Left ventricle myocardium superior (tissue), 1 donor: ENCODE measurements around the gene PREB. TPM values are rescaled to one million over a fixed set of nuclear protein-coding genes. Genes with fewer than 3 reads are reported as not detected.

ENCODE experiments used
- ATAC-seq: fragments of 200-7000 bp; cut with Tn5 transposase; one replicate; pipeline ENCODE4 v1.9.1; 2020; ENCODE audit warnings: mild to moderate bottlenecking, moderate library complexity
- DNase-seq: peaks from one replicate; pipeline ENCODE4 v3.0.0-alpha.2; 2020
- intact Hi-C: fragments of 100-400 bp; cut with micrococcal nuclease; formaldehyde crosslinking; loops from one replicate; pipeline ENCODE4 v1.11.0; 2022
- total RNA-seq: library from RNA; stranded (reverse); fragmentation: NEBNext Ultra II Directional; extraction: Animal tissue kit (Norgen Biotek cat#: 25700); gene quantifications from one replicate; pipeline ENCODE4 v1.2.1, GENCODE V29; 2021
- donor health status: DM: no; HTN: yes; CAD: no; lungs with severe emphysema.

PREB gene
- total RNA-seq, 1 donor from 2014 or later = 51.1 TPM

DNA sequence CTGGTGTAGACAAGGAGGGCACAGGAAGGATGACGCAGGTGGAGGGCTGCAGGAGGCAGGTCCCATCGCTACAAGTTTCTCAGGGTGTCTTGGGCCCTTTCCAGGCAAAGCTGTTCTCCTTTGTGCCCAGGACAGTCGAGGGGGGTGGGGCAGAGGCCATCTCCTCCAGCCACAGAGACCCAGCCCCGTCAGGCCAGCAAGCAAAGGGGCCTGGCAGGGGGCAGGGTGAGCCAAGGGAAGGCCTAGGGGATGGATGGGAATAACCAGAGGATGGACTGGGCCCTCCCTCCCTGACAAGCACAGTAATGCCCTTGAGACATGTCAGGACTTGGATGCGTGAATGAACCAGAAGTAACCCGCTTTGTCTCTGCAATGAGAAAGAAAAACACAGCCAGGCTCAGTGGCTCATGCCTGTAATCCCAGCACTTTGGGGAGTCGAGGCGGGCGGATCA, 20.7 kb upstream of the PREB start:
- DNase-seq = no peak
- intact Hi-C loops = no loop called here
- ATAC-seq = no peak

DNA sequence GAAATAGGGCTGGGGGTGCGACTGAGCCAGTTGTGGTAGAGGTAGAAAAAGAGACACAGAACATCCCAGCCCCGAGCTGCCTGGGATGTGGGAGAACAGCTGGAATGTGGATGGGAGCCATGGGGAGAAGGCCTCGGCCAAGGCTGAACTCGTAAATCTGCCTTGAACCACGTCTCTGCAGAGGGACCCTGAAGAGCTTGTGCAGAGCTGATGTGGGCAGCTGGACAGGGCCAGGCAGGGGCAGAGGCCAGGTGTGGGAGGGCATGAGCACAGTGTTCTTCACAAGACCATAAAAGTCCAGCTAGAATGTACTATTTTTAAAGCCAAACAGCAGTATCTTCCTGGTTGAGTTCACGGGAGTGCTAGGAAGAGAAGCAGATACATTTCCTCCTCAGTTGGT, 20.1 kb upstream of the PREB start:
- DNase-seq = no peak
- intact Hi-C loops = no loop called here

DNA sequence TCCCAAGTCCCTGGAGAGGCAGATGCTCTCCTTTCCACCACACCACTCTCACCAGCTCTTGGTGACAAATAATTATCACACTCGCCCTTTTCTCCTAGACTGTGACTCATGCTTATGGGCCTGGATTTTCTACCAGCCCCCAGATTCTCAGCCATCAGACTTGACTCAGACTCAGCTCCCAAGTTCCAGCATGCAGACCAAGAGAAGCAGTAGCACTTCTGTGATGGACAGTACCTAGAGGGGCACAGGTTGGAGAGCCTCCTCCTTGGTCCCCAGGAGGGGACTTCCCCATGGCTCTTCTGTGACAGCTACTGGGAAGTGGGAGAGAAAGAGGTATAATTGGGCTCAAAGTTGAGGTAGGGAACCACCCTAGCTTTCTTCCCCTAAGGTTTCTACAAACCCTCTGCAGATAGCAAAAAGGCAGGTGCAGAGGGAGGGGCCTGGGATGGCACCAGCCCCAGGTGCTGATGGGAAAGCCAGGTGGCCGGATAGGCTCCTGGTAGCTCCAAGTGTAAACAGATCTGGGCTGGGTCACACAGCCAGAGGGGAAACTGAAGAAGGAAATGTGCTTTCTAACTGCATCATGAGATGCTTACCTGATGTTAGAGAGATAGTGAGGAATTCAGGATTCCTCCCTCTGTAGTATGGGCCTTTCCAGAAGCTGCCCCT, 18.5 kb upstream of the PREB start:
- intact Hi-C loops = no loop called here
- DNase-seq (no peak), ATAC-seq (no peak)

More for the DNA sequence above, 20.1 kb upstream of the PREB start:
- no peak for ATAC-seq

DNA sequence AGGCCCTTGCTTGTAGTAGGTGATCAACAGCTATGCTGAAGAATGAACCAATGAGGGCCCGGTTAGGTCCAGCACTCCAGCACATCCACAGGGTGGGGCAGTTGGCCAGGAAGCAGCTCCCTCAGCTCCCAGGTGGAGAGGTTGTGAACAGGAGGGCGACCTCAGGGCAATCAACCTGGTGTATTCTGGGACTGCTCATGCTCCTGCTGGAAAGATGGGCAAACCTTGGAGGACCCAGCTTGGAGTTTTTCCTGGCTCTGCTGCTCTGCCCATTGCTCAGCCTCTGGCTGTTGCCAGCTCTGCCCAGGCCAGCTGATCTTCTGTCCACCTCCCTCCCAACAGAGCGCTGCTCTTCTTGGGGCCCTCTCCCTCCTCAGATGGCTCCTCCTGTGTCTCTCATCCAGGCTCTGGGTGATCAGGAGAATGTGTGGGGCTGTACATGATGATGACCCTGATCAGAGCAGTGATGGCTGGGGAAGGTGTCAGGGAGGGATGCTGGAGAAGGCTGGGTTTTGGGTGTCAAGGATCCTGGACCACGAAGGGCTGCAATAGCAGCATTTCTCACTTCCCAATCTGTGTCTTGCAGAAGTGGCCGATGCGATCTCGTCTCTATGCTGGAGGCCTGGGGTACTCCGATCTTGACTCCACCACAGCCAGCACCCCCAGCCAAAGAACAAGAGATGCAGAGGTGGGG, 17.8 kb upstream of the PREB start:
- ATAC-seq (no peak), DNase-seq (no peak)
- intact Hi-C loops = no loop called here

DNA sequence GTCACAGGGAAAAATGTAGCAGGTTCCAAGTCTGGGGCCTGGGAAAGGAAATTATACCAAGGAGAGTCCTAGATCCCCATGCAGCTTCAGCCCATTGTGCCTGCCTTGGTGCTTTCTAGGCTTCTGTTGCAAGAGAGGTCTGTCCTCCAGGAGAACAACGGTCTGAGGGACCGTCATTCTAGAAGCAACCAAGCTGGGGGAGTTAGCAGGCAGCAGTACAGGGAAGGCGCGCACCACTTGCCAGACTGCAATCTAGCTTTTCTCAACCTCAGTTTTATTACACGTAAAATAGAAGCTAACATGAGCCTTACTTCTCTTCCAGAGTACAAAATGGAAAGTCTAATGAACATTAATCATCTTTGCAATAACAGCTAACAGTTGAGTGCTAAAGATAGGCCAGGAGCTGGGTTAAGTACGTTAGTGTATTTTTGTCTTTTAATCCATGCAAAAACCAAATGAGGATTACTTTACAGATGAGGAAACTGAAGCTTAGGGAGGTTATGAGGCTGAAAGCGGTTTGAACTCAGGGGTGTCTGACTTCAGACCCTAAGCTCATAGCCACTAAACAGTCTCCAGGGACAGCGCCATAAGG, 16.3 kb upstream of the PREB start:
- intact Hi-C loops = no loop called here
- no peak for ATAC-seq
- DNase-seq = no peak

DNA sequence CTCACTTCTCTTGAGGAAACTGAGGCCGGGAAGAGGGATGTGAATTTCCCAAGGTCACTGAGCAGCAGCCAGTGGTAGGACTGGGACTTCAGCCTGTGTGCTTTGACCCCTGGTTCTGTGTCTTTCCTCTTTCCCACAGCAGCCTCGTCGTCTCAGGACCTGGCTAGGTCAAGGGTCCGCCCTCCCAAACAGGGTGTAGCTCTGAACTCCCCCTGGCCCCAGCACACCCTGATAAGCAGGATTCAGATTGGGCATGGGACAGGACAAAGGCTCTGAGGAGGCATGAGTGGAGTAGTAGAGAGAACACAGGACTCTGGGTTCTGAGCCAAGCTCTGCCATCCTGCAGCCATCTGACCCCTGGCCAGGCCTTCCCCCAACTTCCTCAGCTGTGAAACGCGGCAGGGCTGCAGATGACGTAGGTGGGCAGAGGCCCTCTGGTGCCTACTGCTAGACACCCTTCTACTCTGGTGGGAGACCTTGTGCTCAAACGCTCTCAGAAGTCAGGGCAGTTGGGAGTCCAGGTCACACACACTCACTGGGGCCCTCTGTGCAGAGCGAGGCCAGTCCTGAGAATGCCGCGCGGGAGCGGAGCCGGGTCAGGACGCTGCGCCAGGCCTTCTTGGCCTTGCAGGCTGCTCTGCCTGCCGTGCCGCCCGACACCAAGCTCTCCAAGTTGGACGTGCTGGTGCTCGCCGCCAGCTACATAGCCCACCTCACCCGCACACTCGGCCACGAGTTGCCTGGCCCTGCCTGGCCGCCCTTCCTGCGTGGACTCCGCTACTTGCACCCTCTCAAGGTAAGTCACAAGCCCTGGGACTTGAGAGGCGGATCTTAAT, 15.4 kb upstream of the PREB start:
- DNase-seq = no peak
- ATAC-seq = no peak
- intact Hi-C loops = no loop called here

DNA sequence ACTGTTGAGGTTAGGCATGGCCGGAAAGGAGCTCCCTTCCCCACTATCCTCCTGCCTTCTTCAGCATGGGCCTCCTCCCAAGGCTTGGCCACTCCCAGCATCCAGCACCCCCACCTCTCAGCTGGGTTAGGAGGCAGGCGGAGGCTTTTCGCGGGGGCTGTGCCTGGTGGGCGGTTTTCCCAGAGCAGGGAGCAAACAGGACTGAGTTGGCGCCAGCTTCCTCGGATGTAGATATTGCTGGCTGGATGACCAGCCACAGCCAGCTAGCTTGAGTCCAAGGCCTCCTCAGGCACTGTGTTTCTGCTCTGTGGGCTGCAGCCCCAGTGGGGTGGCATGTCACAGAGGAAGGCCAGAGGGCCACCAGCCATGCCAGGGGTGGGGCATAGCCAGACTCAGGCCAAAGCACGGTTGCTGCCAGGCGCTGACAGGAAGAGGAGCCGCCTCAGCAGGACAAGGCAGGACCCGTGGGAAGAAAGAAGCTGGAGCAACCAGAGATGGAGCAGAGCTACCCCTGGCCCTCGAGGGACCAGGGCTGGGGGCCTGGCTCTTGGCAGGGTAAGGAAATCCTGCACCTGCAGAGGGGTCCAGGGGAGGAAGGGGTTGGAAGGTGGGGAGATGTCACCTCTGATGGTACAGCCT, 14.5 kb upstream of the PREB start, which contains the start of gene TCF23:
TCF23 (plus strand) TSS at position 204 of the 639 bp plus-strand sequence; CDS start at position 334, 130 bp downstream.
- intact Hi-C loops = no loop called here
- DNase-seq = no peak
- ATAC-seq = no peak

DNA sequence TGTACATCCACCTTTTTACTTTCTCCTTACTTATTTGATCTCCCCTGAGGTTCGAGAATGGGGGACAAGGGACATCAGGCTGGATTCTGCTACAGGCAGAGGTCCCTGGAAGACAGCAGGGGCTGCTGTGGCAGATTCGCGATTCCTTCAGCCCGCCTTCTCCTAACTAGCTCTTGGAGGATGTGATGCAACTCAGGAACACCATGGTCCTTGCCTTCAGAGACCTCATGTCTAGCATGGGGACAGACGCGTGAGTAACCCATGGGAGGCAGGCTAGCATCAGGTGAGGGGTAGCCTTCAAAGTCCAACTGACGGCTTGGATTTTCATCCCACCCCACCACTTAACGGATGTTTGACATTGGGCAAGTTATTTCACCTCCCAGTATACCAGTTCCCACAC, 13.5 kb upstream of the PREB start:
- intact Hi-C loops = no loop called here
- DNase-seq = no peak
- ATAC-seq = no peak

DNA sequence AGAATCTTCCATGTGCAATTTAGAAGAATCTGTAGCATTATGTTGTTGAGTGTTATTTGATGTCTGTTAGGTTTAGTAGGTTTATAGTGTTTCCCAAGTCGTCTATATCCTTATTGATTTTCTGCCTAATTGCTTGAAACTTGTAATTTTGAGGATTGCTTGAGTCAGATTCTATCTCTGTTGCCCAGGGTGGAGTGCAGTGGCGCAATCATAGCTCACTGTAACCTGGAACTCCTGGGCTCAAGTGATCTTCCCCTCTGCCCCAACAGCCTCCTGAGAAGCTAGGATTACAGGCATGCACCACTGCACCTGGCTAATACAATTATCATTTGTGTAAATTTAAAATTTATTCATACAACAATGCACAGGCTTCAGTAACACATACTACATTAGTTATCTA, 11.2 kb upstream of the PREB start:
- ATAC-seq (no peak), DNase-seq (no peak)
- intact Hi-C loops = no loop called here

DNA sequence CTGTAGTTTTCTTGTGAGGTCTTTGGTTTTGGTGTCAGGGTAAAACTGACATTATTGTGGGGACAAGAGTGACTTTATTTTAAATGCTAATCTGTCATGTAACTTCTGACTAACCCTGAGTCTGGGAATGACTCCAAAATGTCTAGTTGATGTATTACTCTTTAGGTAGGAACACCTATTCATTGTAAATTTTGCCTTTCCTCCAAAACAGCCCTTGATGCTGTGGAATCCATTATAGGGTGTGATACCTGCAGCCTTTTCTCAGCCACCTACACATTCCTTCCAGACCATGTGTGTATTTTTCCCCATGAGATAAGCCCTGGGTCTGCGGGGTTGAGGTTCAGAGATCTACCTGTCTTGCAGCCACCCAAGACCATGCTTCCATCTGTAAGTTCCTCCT, 8.8 kb upstream of the PREB start:
- intact Hi-C loops = no loop called here
- ATAC-seq (no peak), DNase-seq (no peak)

DNA sequence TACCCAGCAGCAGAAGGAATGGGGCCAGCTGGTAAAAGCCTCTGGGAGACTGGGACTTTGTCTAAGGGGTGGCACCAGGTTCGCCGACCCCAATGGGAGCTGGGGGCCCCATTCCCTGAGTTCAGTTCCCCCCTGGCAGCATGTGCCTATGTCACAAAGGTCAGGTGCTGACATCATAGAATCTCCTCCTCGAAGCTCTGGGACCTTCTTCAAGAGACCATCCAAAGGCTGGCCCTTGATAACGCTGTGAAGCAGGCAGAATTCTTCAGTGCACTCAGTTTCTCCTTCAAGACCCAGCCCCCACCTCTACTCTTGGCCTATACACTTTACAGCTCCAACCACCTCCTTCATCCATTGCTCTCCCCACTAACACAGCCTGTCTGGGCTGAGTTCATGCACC, 4.9 kb upstream of the PREB start, which contains the start of gene PRR30:
PRR30 (minus strand) TSS at position 101 of the 400 bp plus-strand sequence. CDS start 1,081 bp downstream, outside the sequence.
- DNase-seq = no peak
- intact Hi-C loops = no loop called here
- no peak for ATAC-seq

DNA sequence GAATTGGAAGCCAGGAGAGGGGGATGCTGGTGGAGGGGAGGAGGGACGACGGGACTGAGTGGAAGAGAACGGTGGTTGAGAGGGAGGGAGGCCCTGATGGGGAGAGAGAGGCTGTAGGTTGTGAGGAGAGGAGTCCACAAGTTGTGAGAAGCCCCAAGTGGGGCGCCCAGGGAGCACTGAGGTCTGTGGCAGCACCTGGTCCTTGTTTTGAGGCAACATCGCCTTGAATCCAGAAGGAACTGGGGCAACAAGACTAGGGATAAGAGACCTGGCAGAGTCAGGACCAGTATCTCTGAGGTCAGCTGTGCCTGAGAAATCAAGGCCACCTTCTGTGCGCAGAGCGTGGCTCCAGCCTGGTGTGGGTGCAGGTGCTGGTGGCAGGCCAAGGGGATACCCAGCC, 3.7 kb upstream of the PREB start:
- no peak for ATAC-seq
- intact Hi-C loops = no loop called here
- DNase-seq = no peak

DNA sequence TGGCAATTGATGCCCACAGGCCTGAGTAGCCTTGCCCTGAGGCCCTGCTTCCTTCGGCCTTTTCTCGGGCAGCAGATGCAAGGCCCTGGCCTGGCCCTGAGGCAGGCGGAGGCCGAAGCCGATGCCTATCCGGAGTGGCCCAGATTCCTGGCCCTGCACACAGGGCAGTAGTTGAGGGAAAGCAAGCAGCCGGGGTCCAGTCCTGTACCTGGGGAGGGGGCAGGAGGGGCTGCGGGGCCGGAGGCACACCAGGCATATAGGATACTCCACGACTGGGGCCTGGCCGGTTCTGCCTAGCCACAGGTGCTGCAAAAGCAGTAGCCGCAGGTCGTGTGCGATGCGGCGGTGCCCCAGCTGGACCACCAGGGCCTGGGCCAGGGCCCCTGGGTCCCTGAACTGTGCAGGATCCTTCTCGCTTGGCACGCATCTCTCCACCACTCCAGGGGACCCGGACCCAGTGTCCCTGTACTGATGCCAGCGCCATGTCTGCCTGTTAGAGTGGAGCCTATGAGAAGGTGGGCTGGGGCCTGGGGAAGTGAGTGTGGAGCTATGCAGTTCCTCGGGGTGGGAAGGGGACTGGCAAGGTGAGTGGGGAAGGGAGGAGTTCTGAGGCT, 3.0 kb upstream of the PREB start:
- no peak for ATAC-seq
- no peak for DNase-seq
- intact Hi-C loops = no loop called here

DNA sequence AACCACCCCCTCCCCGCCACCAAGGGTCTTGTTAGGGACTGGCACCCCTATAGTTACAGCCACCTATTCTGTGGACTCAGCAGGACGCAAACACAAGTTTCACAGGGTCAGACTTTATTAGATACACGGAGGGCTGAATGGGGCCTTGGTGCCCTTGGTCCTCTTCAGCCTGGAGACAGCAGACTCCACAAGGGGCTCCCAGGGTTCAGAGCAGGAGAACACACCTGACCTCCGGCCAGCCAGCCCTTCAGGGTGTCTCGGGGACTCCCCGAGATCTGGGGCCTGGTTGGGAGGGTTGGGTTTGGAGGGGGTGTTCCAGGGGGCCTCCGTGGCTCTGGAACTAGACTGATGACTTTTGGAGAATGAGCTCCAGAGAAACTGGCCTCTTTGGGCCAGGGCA, 2.3 kb upstream of the PREB start:
- intact Hi-C loops = no loop called here
- ATAC-seq (no peak), DNase-seq (no peak)

DNA sequence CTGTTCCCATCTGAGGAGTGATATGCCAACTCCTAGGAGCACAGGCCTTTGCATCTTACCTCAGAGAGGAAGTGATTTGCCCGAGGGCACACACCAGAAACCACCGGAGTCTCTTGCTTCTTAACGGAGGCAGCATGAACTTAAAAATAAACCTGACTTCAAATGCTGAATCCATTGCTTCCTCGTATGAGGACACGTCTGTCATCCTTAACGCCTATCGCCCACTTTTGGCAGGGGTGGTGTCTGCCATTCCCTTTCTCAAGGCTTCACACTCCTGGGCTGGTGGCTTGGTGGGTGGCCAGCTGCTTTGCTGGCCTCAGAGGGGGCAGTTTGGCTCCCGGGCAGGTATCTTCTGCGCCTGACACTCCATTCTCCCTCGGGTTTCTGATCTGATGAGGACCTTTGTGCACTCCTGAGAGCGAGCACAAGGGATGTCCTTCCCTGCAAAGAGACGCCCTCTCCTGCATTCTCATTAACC, 1.1 kb upstream of the PREB start:
- ATAC-seq (no peak), DNase-seq (no peak)
- intact Hi-C loops = no loop called here

DNA sequence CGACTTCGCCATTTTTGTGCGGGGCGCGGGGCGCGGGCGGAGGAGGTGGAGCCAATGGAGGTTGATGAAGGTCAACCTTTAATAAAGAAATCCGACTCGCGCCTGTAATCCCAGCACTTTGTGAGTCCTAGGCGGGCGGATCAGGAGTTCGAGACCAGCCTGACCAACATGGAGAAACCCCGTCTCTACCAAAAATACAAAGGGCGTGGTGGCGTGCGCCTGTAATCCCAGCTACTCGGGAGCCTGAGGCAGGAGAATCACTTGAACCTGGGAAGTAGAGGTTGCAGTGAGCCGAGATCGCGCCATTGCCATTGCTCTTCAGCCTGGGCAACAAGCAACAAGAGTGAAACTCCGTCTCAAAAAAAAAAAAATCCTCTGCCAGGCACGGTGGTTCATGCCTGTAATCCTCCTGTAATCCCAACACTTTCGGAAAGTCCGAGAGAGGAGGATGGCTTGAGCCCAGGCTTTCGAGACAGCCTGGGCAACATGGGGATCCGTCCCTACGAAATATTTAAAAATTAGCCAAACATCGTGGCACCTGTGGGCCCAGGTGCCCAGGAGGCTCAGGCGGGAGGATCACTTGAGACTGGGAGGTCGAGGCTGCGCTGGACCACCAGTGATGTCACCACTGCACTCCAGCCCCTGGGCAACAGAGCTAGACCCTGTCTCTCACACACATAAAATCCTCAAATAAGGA, 493 bp upstream of the PREB start:
- no peak for DNase-seq
- ATAC-seq = no peak
- intact Hi-C loops = no loop called here

DNA sequence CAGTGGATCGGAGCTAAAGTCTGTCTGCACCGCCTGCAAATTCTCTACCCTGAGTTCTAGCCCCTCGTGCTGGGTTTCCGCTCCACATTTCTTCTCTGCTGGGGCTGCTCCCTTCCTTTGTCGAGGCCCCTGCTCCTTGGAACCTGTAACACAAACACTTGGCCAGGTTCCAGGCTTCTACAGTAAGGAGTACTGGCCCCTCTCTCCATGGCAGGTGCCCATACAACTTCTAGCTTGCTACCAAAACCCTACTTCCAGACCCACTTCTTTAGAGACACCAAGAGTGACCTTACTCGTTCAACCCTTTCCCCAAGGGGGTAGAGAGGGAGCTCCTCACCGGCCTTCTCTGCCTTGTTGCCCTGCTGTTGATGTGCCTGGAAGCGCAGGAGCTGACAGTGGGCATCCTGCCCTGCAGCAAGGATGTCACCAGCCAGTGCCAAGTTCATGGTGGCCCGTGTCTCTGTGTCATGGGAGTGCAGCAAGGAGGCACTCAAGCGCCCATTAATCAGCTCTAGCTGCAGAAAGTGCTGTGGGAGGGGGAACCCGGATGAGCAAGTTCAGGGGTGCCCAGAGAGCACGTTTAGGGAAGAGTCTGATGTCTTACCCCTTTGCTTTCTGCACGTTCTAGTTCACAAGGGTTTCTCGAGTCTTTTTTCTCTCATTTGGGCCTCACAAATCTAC, 1.1 kb downstream of the PREB start:
- intact Hi-C loops = no loop called here
- ATAC-seq (no peak), DNase-seq (peak; percentile 41)

DNA sequence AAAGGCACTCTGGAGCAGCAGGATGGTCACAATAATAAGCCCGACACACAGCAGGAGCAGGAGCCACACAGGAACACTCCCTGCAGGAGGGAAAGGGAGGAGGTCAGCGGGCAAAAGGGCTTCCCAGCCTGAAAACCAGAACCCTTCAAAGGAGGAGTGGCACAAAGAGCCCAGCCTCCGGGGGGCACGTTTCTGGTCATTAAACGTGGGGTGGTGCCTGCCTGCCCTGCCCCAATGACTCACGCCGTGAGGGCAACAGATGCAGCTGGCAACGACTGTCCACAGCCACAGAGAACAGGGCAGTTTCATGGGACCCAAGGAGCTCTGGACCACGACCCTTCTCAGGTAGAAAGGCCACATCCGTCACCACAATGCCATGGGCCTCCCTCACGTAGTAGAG, 3.0 kb downstream of the PREB start:
- intact Hi-C loops = no loop called here
- DNase-seq (no peak), ATAC-seq (no peak)
